ENCODE results near the gene RNASE9.

- TF ChIP-seq CTCF (IDR thresholded peaks at IDR 0.05; ENCODE audit: insufficient read depth, low read length) (no peak), SPI1 (IDR thresholded peaks at IDR 0.05; ENCODE audit: borderline replicate concordance, low read depth) (no peak), POLR2AphosphoS5 (IDR thresholded peaks at IDR 0.05; ENCODE audit: low read depth) (no peak)
Measured at GRCh38 chr14:20568393-20568792, 7.5 kb upstream of the RNASE9 start.
